Glutamatergic neuron (in vitro differentiated cells): ENCODE results near the gene SLC15A3. TPM values are rescaled to one million over a fixed set of nuclear protein-coding genes. Genes with fewer than 3 reads are reported as not detected.

Experiments
- DNase-seq: peaks from one replicate; pipeline ENCODE4 v3.0.0; 2022
- H3K27ac Mint-ChIP-seq: one replicate; pipeline ENCODE4 v1.8.0; 2020; ENCODE audit warnings: mild to moderate bottlenecking, mixed read lengths, inconsistent platforms; ENCODE audit not compliant: unreplicated experiment
- H3K27me3 Mint-ChIP-seq: one replicate; pipeline ENCODE4 v1.8.0; 2020; ENCODE audit warnings: mild to moderate bottlenecking, moderate library complexity, mixed read lengths, inconsistent platforms; ENCODE audit not compliant: unreplicated experiment
- H3K36me3 Mint-ChIP-seq: one replicate; pipeline ENCODE4 v1.8.0; 2020; ENCODE audit warnings: mild to moderate bottlenecking, mixed read lengths, inconsistent platforms; ENCODE audit not compliant: unreplicated experiment
- H3K4me1 Mint-ChIP-seq: one replicate; pipeline ENCODE4 v1.8.0; 2020; ENCODE audit warnings: mild to moderate bottlenecking, low read depth, mixed read lengths, inconsistent platforms; ENCODE audit not compliant: unreplicated experiment
- H3K4me3 Mint-ChIP-seq: one replicate; pipeline ENCODE4 v1.8.0; 2020; ENCODE audit warnings: mild to moderate bottlenecking, mixed read lengths, inconsistent platforms; ENCODE audit not compliant: unreplicated experiment
- H3K9me3 Mint-ChIP-seq: one replicate; pipeline ENCODE4 v1.8.0; 2020; ENCODE audit warnings: mild to moderate bottlenecking, moderate library complexity, mixed read lengths, inconsistent platforms; ENCODE audit not compliant: unreplicated experiment
- total RNA-seq: library from RNA; stranded (reverse); fragmentation: NEBNext Ultra II Directional; extraction: Animal tissue kit (Norgen Biotek cat#: 25700); gene quantifications from one replicate; pipeline ENCODE4 v1.2.1, GENCODE V29; 2021; ENCODE audit not compliant: unreplicated experiment
- TF ChIP-seq, protein P1 (sequence below): fragments of 200-600 bp; sonication (generic); IDR thresholded peaks from one replicate; pipeline ENCODE4 v1.5.0; 2021; ENCODE audit not compliant: partially characterized antibody, unreplicated experiment

SLC15A3 gene
- total RNA-seq, 1 donor from 2014 or later, result 4.4 TPM

DNA sequence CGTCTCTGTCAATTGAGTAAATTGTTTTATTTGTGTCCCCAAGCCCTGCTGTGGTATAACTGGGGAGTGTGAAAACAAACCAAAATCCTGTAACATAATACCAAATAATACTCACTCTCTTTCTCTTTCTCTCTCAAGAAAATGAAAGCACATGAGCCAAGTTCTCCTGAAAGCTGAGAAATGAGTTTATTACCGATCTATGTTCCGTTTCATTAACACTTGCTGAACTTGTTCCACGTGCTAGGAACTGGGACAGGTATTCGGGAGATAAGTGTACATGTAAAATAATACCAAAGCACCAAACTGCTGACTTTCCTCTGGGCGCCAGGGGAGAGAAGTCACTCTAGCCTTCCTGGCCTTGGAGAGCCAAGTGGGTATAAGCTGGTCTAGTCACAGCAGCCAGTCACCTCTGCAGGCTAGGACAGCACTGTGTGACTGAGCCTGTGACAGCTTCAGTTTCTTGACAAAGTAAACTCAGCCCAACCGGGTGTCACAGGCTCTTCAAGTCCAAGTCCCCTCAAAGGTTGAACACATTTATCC lies 42.6 kb upstream of the SLC15A3 start:
- Mint-ChIP-seq H3K27me3 (no peaks in the 10 kb centered on the region), H3K4me1 (peaks cover 15% of the 10 kb centered on the region), H3K27ac (no peak overlapping the region), H3K9me3 (peaks cover 4% of the 10 kb centered on the region), H3K4me3 (no peak overlapping the region), H3K36me3 (no peaks in the 10 kb centered on the region)
- TF ChIP-seq, protein P1, sequence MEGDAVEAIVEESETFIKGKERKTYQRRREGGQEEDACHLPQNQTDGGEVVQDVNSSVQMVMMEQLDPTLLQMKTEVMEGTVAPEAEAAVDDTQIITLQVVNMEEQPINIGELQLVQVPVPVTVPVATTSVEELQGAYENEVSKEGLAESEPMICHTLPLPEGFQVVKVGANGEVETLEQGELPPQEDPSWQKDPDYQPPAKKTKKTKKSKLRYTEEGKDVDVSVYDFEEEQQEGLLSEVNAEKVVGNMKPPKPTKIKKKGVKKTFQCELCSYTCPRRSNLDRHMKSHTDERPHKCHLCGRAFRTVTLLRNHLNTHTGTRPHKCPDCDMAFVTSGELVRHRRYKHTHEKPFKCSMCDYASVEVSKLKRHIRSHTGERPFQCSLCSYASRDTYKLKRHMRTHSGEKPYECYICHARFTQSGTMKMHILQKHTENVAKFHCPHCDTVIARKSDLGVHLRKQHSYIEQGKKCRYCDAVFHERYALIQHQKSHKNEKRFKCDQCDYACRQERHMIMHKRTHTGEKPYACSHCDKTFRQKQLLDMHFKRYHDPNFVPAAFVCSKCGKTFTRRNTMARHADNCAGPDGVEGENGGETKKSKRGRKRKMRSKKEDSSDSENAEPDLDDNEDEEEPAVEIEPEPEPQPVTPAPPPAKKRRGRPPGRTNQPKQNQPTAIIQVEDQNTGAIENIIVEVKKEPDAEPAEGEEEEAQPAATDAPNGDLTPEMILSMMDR, result no peak
- no peak for DNase-seq

DNA sequence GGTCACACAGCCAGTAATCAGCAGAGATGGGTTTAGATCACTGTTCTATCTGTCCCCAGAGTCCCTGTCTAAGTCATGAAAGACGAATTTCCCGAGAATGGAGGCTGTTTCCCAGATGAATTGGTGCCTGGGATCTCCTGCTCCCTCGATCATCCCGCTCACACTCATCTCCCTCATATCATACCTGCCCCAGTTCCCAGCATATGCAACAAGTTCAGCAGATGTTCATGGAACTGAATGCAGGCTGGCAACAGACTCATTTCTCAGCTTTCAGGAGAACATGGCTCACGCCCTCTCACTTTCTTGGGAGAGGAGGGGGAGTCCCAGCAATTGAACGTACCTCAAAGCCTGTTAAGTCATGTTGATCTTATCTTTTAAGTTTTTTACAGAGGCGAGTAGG lies 41.6 kb upstream of the SLC15A3 start:
- Mint-ChIP-seq H3K4me3 (no peak overlapping the region), H3K36me3 (no peaks in the 10 kb centered on the region), H3K4me1 (peaks cover 15% of the 10 kb centered on the region), H3K9me3 (peaks cover 4% of the 10 kb centered on the region), H3K27ac (no peak overlapping the region), H3K27me3 (no peaks in the 10 kb centered on the region)
- TF ChIP-seq, protein P1, result no peak
- no peak for DNase-seq

DNA sequence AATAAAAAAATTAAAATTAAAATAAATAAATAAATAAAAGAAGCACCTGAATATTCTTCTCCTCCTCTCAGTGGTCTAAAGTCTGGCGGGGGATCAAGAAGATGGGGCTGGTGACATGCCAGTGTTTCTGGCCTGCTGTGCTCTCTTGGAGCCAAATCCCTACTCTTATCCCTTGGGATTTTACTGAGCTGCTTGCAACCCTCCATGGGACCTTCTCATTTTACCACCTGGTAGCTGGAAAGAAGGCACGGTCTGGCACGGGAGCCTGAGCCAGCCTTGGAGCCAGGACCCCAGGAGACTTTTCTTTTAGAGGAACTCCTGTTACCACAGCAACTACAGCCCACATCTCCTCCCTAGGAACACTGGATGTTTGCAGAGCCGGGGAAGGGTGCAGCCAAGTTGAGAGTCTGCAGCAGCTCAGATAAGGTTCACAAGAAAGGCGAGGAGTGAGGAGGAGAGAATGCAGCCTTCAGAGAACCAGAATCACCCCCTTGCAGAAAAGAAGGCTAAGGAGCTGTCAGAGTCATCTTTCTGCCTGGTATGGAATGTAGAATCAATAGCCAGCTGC lies 41.0 kb upstream of the SLC15A3 start:
- Mint-ChIP-seq H3K4me1 (peaks cover 15% of the 10 kb centered on the region), H3K27me3 (no peaks in the 10 kb centered on the region), H3K9me3 (peaks cover 4% of the 10 kb centered on the region), H3K36me3 (no peaks in the 10 kb centered on the region), H3K27ac (no peak overlapping the region), H3K4me3 (no peak overlapping the region)
- TF ChIP-seq, protein P1, result no peak
- DNase-seq, result no peak

DNA sequence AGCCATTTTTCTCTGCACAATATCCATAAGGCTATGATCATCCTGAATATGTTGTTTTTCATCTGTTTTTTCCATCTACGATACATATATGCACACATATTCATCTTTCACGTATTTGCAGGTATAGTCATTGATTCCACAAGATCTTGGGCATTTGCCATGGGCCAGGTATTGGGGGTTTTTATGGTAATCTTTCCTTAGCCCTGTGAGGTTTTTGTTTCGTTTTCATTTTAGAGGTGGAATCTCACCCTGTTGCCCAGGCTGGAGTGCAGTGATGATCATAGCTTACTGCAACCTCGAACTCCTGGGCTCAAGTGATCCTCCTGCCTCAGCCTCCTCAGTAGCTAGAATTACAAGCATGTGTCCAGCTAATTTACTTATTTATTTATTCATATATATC lies 39.5 kb upstream of the SLC15A3 start:
- Mint-ChIP-seq H3K27me3 (no peaks in the 10 kb centered on the region), H3K9me3 (peaks cover 4% of the 10 kb centered on the region), H3K4me1 (peaks cover 15% of the 10 kb centered on the region), H3K36me3 (no peaks in the 10 kb centered on the region), H3K27ac (peak overlapping the region; percentile 38), H3K4me3 (no peak overlapping the region)
- DNase-seq, result no peak
- TF ChIP-seq, protein P1, result no peak

DNA sequence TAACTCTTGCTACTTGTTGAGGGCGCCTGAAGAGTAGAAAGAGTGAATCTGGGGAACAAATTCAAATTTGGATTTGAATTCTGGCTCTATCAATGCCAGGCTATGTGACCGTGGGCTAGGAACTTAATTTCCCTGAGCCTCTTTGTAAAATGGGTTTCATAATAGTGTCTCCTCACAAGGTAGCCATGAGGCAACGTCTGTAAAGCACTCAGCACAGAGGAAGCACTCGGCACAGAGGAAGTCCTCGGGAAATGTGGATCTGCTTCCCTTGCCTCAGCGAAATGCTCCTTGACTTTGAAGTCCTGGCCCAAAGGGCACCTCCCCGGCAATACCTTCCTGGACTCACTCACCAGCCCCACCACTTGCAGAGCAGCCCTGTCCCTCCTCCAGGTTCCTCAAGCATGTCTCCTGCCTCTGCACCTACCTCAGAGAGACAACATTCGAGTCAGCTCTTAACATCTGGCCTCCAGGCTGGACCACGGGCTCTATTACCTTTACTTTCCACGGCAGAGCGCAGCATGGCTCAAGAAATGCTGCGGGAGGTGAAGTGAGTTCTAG lies 37.2 kb upstream of the SLC15A3 start:
- H3K36me3 Mint-ChIP-seq, result no peaks in the 10 kb centered on the region
- H3K4me3 Mint-ChIP-seq, result no peak overlapping the region
- DNase-seq, result no peak
- no peak overlapping the region for H3K27ac Mint-ChIP-seq
- H3K27me3 Mint-ChIP-seq, result no peaks in the 10 kb centered on the region
- peaks cover 12% of the 10 kb centered on the region for H3K4me1 Mint-ChIP-seq
- H3K9me3 Mint-ChIP-seq, result peaks cover 4% of the 10 kb centered on the region
- TF ChIP-seq, protein P1, result no peak
